Measurements from ENCODE around the gene CELSR1. TPM values are rescaled to one million over a fixed set of nuclear protein-coding genes. Genes with fewer than 3 reads are reported as not detected.

Gene CELSR1
- total RNA-seq, 1 experiment from 2014 or later: 19.6 TPM

- no peak overlapping the region for H3K4me3 ChIP-seq (replicated peaks in 1 of 2; ENCODE audit: low read depth in 1 of 2, low read length in 2 of 2)
These were observed 91.5 kb downstream of the CELSR1 start for GRCh38 chr22:46445771-46446420.

More at GRCh38 chr22:46445771-46446420, 91.5 kb downstream of the CELSR1 start:
- no peaks in the 10 kb centered on the region for H3K9me3 ChIP-seq (ENCODE audit: control insufficient read depth in 1 of 2, insufficient read depth in 1 of 2, low read depth in 1 of 2, low read length in 2 of 2)
- intact Hi-C loops (cut with micrococcal nuclease): no loop called here
- H4K20me1 ChIP-seq (ENCODE audit: insufficient read depth): no peaks in the 10 kb centered on the region
- no TSS peak for BruUV-seq (replicated peaks)
- no peaks in the 10 kb centered on the region for H3K79me2 ChIP-seq (ENCODE audit: insufficient read depth, low read length)
- ChIA-PET POLR2A (no interaction called here), RAD21 (ENCODE audit: low non-redundant PET in 1 of 2, low total read pairs in 2 of 2, uncharacterized antibody in 2 of 2, unreplicated experiment in 2 of 2) (no interaction called here), CTCF (no interaction called here)
- no peaks in the 10 kb centered on the region for H3K36me3 ChIP-seq (ENCODE audit: control insufficient read depth in 1 of 2, insufficient read depth in 2 of 2, low read length in 2 of 2)
- H3K9ac ChIP-seq (ENCODE audit: low read length): no peak overlapping the region
- no peaks in the 10 kb centered on the region for H3K27me3 ChIP-seq (ENCODE audit: insufficient read depth, low read length)
- ATAC-seq: no peak
- DNase-seq (ENCODE audit: low read depth, low spot score): no peak
- no peaks in the 10 kb centered on the region for H3K9me2 ChIP-seq (ENCODE audit: insufficient read depth)
- H2AFZ ChIP-seq (ENCODE audit: low read depth, low read length, poor library complexity, severe bottlenecking): no peak overlapping the region
- H3K4me2 ChIP-seq (ENCODE audit: low read length): no peak overlapping the region
- H3K27ac ChIP-seq (ENCODE audit: low read depth, low read length): no peak overlapping the region
- TF ChIP-seq ZBTB33 (IDR thresholded peaks at IDR 0.05; ENCODE audit: extremely low read depth, insufficient replicate concordance, low read length): no peak
- no peak for TF ChIP-seq YY1 (IDR thresholded peaks at IDR 0.05; ENCODE audit: extremely low read depth, insufficient replicate concordance, low read depth, low read length)
- no peak for TF ChIP-seq POLR2A (IDR thresholded peaks at IDR 0.05; ENCODE audit: borderline replicate concordance, extremely low read depth, insufficient read depth, insufficient read length)
- TF ChIP-seq EGR1 (IDR thresholded peaks at IDR 0.05; ENCODE audit: low read depth): no peak
- no peak for TF ChIP-seq EZH2 (IDR thresholded peaks at IDR 0.05)
- TF ChIP-seq CTCF (IDR thresholded peaks at IDR 0.05 in 2 of 3, conservative IDR thresholded peaks at IDR 0.05 in 1 of 3; ENCODE audit: borderline replicate concordance in 1 of 3, insufficient read depth in 1 of 3, low read depth in 2 of 3, low read length in 2 of 3): no peak
- no peak for TF ChIP-seq SP1 (IDR thresholded peaks at IDR 0.05; ENCODE audit: low read depth)
- no peak for TF ChIP-seq ATF3 (IDR thresholded peaks at IDR 0.05)
- no peak for TF ChIP-seq MAX (IDR thresholded peaks at IDR 0.05)
- TF ChIP-seq SRF (IDR thresholded peaks at IDR 0.05; ENCODE audit: low read depth): no peak
- TF ChIP-seq JUND (IDR thresholded peaks at IDR 0.05): no peak
- no peak for TF ChIP-seq TCF7L2 (IDR thresholded peaks at IDR 0.05; ENCODE audit: borderline replicate concordance, extremely low read depth, insufficient read depth, insufficient read length)
- TF ChIP-seq ZNF274 (IDR thresholded peaks at IDR 0.05; ENCODE audit: low read depth, low read length): no peak
- peaks cover 0 to 10% of the 10 kb centered on the region in 2 experiments; a peak in 2 of 4 replicates for H3K4me1 ChIP-seq (ENCODE audit: control insufficient read depth in 1 of 2, insufficient read depth in 2 of 2, low read length in 2 of 2)
